ENCODE measurements around the gene SLC38A10. TPM values are rescaled to one million over a fixed set of nuclear protein-coding genes. Genes with fewer than 3 reads are reported as not detected.

Gene SLC38A10
- total RNA-seq, 3 donors from 2014 or later = 45.7 to 58.6 (median 53.9) TPM

- DNase-seq (no peak), ATAC-seq (no peak)
- peaks cover 9% of the 10 kb centered on the region for H3K36me3 Mint-ChIP-seq (ENCODE audit: insufficient read depth)
- peaks cover 47% of the 10 kb centered on the region for H3K4me1 Mint-ChIP-seq (ENCODE audit: low read depth)
- H3K4me3 Mint-ChIP-seq = peak overlapping the region; percentile 86
- H3K27me3 Mint-ChIP-seq (ENCODE audit: low read depth) = no peaks in the 10 kb centered on the region
- H3K9me3 Mint-ChIP-seq = no peaks in the 10 kb centered on the region
These were observed 8.5 kb downstream of the SLC38A10 start for GRCh38 chr17:81286491-81287145.

- DNase-seq (no peak), ATAC-seq (peak in 1 of 2 donors; percentile 9)
- peaks cover 43% of the 10 kb centered on the region for H3K4me1 Mint-ChIP-seq (ENCODE audit: low read depth)
- H3K36me3 Mint-ChIP-seq (ENCODE audit: insufficient read depth) = peaks cover 9% of the 10 kb centered on the region
- no peaks in the 10 kb centered on the region for H3K27me3 Mint-ChIP-seq (ENCODE audit: low read depth)
- no peaks in the 10 kb centered on the region for H3K9me3 Mint-ChIP-seq
- peak overlapping the region; percentile 86 for H3K4me3 Mint-ChIP-seq
These were observed 9.2 kb downstream of the SLC38A10 start for GRCh38 chr17:81285894-81286293.

GRCh38 chr17:81285179-81285878 is 9.8 kb downstream of the SLC38A10 start:
- no peaks in the 10 kb centered on the region for H3K9me3 Mint-ChIP-seq
- ATAC-seq (peak; percentile 88 to 89), DNase-seq (peak; percentile 36)
- H3K4me1 Mint-ChIP-seq (ENCODE audit: low read depth) = peaks cover 42% of the 10 kb centered on the region
- H3K4me3 Mint-ChIP-seq = peak overlapping the region; percentile 86
- peaks cover 10% of the 10 kb centered on the region for H3K36me3 Mint-ChIP-seq (ENCODE audit: insufficient read depth)
- H3K27me3 Mint-ChIP-seq (ENCODE audit: low read depth) = no peaks in the 10 kb centered on the region

GRCh38 chr17:81282876-81283275 is 12.2 kb downstream of the SLC38A10 start:
- DNase-seq (no peak), ATAC-seq (no peak)
- Mint-ChIP-seq H3K4me3 (no peak overlapping the region), H3K27me3 (ENCODE audit: low read depth) (no peaks in the 10 kb centered on the region), H3K9me3 (no peaks in the 10 kb centered on the region), H3K4me1 (ENCODE audit: low read depth) (peaks cover 30% of the 10 kb centered on the region), H3K36me3 (ENCODE audit: insufficient read depth) (peaks cover 17% of the 10 kb centered on the region)

- peaks cover 13% of the 10 kb centered on the region for H3K36me3 Mint-ChIP-seq (ENCODE audit: insufficient read depth)
- peaks cover 25% of the 10 kb centered on the region for H3K4me1 Mint-ChIP-seq (ENCODE audit: low read depth)
- H3K27me3 Mint-ChIP-seq (ENCODE audit: low read depth) = no peaks in the 10 kb centered on the region
- no peak overlapping the region for H3K4me3 Mint-ChIP-seq
- no peak for DNase-seq
- H3K9me3 Mint-ChIP-seq = no peaks in the 10 kb centered on the region
- no peak for ATAC-seq
These were observed 13.0 kb downstream of the SLC38A10 start for GRCh38 chr17:81282141-81282540.

GRCh38 chr17:81280571-81280970 is 14.5 kb downstream of the SLC38A10 start:
- H3K4me1 Mint-ChIP-seq (ENCODE audit: low read depth) = peaks cover 11% of the 10 kb centered on the region
- peaks cover 21% of the 10 kb centered on the region for H3K36me3 Mint-ChIP-seq (ENCODE audit: insufficient read depth)
- ATAC-seq (no peak), DNase-seq (no peak)
- no peaks in the 10 kb centered on the region for H3K9me3 Mint-ChIP-seq
- no peak overlapping the region for H3K4me3 Mint-ChIP-seq
- H3K27me3 Mint-ChIP-seq (ENCODE audit: low read depth) = no peaks in the 10 kb centered on the region

GRCh38 chr17:81279278-81280275 is 15.5 kb downstream of the SLC38A10 start:
- no peaks in the 10 kb centered on the region for H3K27me3 Mint-ChIP-seq (ENCODE audit: low read depth)
- DNase-seq = no peak
- H3K9me3 Mint-ChIP-seq = no peaks in the 10 kb centered on the region
- H3K4me3 Mint-ChIP-seq = no peak overlapping the region
- H3K36me3 Mint-ChIP-seq (ENCODE audit: insufficient read depth) = peaks cover 21% of the 10 kb centered on the region
- peaks cover 4% of the 10 kb centered on the region for H3K4me1 Mint-ChIP-seq (ENCODE audit: low read depth)
- ATAC-seq = no peak

GRCh38 chr17:81278831-81279230 is 16.3 kb downstream of the SLC38A10 start:
- no peak overlapping the region for H3K4me3 Mint-ChIP-seq
- H3K9me3 Mint-ChIP-seq = no peaks in the 10 kb centered on the region
- no peaks in the 10 kb centered on the region for H3K4me1 Mint-ChIP-seq (ENCODE audit: low read depth)
- ATAC-seq (no peak), DNase-seq (no peak)
- no peaks in the 10 kb centered on the region for H3K27me3 Mint-ChIP-seq (ENCODE audit: low read depth)
- H3K36me3 Mint-ChIP-seq (ENCODE audit: insufficient read depth) = peaks cover 17% of the 10 kb centered on the region

GRCh38 chr17:81277946-81278693 is 17.0 kb downstream of the SLC38A10 start:
- Mint-ChIP-seq H3K4me1 (ENCODE audit: low read depth) (no peaks in the 10 kb centered on the region), H3K36me3 (ENCODE audit: insufficient read depth) (peaks cover 20% of the 10 kb centered on the region)

GRCh38 chr17:81277421-81277820 is 17.7 kb downstream of the SLC38A10 start:
- DNase-seq (no peak), ATAC-seq (no peak)
- no peaks in the 10 kb centered on the region for H3K9me3 Mint-ChIP-seq
- peaks cover 3% of the 10 kb centered on the region for H3K4me1 Mint-ChIP-seq (ENCODE audit: low read depth)
- H3K4me3 Mint-ChIP-seq = no peak overlapping the region
- H3K36me3 Mint-ChIP-seq (ENCODE audit: insufficient read depth) = peaks cover 27% of the 10 kb centered on the region
- no peaks in the 10 kb centered on the region for H3K27me3 Mint-ChIP-seq (ENCODE audit: low read depth)

More at GRCh38 chr17:81277946-81278693, 17.0 kb downstream of the SLC38A10 start:
- DNase-seq = no peak
- Mint-ChIP-seq H3K27me3 (ENCODE audit: low read depth) (no peaks in the 10 kb centered on the region), H3K9me3 (no peaks in the 10 kb centered on the region), H3K4me3 (no peak overlapping the region)
- ATAC-seq = no peak

GRCh38 chr17:81276781-81277180 is 18.3 kb downstream of the SLC38A10 start:
- DNase-seq (no peak), ATAC-seq (no peak)
- Mint-ChIP-seq H3K27me3 (ENCODE audit: low read depth) (no peaks in the 10 kb centered on the region), H3K4me3 (no peak overlapping the region), H3K9me3 (no peaks in the 10 kb centered on the region), H3K4me1 (ENCODE audit: low read depth) (peaks cover 3% of the 10 kb centered on the region), H3K36me3 (ENCODE audit: insufficient read depth) (peaks cover 28% of the 10 kb centered on the region)

GRCh38 chr17:81274471-81274855 is 20.6 kb downstream of the SLC38A10 start:
- ATAC-seq (no peak), DNase-seq (no peak)
- Mint-ChIP-seq H3K36me3 (ENCODE audit: insufficient read depth) (peaks cover 24% of the 10 kb centered on the region), H3K27me3 (ENCODE audit: low read depth) (no peaks in the 10 kb centered on the region), H3K4me3 (no peak overlapping the region), H3K9me3 (no peaks in the 10 kb centered on the region), H3K4me1 (ENCODE audit: low read depth) (peaks cover 3% of the 10 kb centered on the region)

GRCh38 chr17:81273698-81274470 is 21.2 kb downstream of the SLC38A10 start:
- ATAC-seq = no peak
- Mint-ChIP-seq H3K9me3 (no peaks in the 10 kb centered on the region), H3K4me3 (no peak overlapping the region), H3K27me3 (ENCODE audit: low read depth) (no peaks in the 10 kb centered on the region), H3K36me3 (ENCODE audit: insufficient read depth) (peaks cover 26% of the 10 kb centered on the region), H3K4me1 (ENCODE audit: low read depth) (peaks cover 3% of the 10 kb centered on the region)
- DNase-seq = no peak

All from activated T-cell treated with anti-CD3 and anti-CD28 coated beads, Interleukin-2, amount 50 U/mL, for 4 hours (primary cell).